DMS 273 (cell line): ENCODE data around the gene ATG14.
"Not testable (repeated sequence)": the region's sequence is repeated elsewhere in the genome, so short reads cannot be mapped to it uniquely, and the experiment has no call there.

ENCODE experiments used
- DNase-seq: peaks from one replicate; lab custom pipeline; 2025; ENCODE audit not compliant: unreplicated experiment; lab: John Stamatoyannopoulos, UW

The ATG14 gene, protein sequence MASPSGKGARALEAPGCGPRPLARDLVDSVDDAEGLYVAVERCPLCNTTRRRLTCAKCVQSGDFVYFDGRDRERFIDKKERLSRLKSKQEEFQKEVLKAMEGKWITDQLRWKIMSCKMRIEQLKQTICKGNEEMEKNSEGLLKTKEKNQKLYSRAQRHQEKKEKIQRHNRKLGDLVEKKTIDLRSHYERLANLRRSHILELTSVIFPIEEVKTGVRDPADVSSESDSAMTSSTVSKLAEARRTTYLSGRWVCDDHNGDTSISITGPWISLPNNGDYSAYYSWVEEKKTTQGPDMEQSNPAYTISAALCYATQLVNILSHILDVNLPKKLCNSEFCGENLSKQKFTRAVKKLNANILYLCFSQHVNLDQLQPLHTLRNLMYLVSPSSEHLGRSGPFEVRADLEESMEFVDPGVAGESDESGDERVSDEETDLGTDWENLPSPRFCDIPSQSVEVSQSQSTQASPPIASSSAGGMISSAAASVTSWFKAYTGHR

DNA sequence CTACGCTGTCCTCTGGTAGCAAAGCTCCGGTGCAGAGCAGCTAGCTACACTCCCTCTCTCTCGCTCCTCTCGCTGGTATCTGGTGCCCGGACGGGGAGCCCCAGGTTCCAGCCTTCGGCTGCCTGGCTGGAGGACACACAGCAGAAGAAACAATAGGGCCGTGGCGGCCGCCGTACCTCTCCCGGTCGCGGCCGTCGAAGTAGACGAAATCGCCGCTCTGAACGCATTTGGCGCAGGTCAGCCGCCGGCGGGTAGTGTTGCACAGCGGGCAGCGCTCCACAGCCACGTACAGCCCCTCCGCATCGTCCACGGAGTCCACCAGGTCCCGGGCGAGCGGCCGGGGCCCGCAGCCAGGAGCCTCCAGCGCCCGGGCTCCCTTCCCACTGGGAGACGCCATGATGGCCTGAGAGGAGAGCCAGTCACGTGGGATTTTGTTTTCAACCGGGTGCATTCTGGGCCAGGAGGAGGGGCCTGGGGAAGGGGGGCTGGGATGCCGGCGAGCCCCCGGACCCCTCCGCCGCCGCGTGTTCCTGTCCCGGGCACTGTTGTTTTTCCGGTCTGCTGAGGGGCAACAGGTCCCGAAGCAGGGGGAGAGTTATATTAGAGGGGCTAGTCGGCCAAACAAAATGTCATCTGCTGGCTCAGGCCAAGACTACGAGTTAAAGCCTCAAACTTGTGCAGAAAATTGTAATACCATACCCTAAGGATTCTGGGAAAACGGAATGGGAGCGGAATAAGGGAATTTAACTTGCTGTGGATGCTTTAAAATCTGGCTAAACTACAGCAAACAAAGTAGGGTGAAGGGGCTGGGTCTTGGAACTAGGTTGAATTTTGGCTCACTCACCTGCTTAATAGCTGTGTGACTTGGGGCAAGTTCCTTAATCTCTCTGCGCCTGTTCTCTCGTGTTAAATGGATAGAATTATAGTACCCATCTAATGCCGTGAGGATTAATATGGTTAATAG, at the start of gene ATG14:
ATG14 (minus strand) TSS at position 405 of the 964 bp plus-strand sequence; CDS start at position 397, 8 bp downstream.
- DNase-seq, result peak; percentile 95

DNA sequence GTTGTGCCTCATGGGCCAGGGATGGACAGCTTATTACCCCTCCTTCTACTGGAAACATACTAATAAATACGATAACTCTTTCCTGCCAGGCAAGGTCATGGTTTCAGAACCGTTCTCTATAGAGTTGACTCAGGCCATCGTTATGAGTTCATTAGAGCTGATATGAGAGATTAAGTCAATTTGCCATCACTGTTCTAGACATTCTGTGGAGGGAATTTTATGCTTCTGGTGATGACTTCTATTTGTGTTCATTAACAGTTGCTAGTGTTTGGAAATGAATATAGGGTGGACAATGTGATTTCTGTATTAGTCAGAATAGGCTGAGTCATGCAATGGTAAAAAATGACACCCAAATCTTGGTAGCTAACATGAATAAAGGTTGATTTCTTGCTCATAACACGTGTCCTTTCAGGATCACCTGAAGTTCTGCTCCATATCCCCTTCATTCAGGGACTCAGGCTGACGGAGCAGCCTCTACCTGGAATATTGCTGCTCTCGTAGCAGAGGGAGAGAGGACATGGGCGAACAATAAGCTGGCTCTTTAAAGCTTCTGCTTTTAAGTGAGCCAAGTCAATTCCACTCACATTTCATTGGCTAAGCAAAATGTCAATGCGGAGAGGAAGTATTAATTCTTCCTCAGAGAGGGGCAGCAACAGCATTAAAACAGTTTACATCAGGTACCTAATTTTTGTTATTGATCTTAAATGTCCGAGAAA, 47.3 kb upstream of the ATG14 start:
- no peak for DNase-seq

GRCh38 chr14:55457496-55457895, 45.9 kb upstream of the ATG14 start:
- no peak for DNase-seq

DNA sequence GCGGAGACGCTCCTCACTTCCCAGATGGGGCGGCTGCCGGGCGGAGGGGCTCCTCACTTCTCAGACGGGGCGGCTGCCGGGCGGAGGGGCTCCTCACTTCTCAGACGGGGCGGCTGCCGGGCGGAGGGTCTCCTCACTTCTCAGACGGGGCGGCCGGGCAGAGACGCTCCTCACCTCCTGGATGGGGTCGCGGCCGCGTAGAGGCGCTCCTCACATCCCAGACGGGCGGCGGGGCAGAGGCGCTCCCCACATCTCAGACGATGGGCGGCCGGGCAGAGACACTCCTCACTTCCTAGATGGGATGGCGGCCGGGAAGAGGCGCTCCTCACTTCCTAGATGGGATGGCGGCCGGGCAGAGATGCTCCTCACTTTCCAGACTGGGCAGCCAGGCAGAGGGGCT, 44.8 kb upstream of the ATG14 start:
- DNase-seq, result not testable (repeated sequence)

- DNase-seq, result peak; percentile 70
Measured at GRCh38 chr14:55454264-55455002, 42.8 kb upstream of the ATG14 start.

DNA sequence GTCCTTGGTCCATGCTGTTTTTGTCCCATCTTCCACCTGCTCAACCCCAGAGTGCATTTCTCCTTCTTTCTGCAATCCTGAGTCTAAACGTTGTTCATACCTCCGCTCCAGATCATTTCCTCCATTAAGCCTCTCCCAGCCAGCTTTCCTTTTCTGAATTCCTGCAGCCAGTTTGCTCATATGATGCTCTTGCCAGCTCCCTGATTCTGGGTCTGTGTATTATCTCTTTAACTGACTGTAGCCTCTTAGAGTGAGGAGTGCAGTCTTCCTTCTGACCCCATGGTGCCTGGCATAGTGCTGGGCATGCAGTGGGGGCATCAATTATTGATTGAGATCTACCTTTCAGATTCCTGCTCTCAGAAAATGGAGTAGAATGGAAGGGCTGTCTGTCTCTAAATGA, 40.3 kb upstream of the ATG14 start:
- no peak for DNase-seq

DNA sequence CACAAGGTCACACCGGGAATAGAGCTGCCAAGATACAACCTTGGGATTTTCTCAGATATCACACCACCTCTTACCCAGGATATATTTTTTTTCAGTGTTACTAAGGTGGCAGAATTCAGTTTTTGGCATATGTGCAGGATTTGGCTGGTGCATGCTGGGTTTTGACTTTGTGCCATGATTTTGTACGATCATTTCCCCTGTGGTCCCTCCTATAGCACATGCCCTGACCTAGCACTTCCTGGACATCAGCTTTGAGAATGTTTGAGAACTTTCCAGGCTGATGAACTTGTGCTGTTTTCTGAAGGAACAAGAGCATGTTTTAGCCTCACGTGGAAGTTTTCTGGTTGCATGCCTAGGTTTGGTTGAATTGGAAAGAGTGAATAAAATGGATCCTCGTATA, 39.8 kb upstream of the ATG14 start:
- DNase-seq, result no peak

DNA sequence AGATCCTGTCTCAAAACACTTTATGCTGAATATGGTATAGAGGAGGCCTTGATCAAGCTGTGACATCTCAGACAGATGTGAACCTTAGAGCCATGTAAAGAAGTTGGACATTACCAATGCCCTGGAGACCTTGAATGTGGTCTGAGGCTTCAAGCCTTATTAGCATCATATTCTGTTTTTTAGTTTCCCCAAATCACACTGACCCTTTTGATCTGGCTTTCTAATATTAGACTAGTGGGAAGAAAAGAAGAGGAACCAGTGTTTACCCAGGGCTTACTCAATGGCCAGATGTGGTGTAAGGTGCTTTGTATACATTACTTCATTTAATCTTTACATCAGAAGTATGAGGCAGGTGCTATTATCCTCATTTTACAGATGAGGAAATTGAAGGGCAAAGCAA, 39.4 kb upstream of the ATG14 start:
- no peak for DNase-seq

DNA sequence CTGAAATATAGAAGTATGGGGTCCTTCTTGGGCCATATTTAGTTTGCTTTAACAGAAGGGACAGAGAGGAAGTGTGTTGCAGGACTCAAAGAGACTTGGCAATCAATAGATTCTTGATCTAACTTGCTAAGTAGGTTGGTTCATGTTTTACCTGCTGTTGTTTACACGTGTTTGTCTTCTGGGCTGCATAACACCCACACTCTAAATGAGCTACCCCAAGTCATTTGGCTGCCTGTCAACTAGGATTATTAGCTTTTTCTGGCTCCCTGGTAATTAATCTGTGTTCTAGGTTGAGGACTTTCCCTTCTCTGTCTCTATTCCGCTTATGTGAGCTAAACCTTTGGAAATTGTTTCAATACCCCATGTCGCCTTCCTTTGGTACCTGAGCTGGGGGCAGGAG, 38.9 kb upstream of the ATG14 start:
- DNase-seq, result peak; percentile 20

GRCh38 chr14:55450124-55450523, 38.5 kb upstream of the ATG14 start:
- no peak for DNase-seq

GRCh38 chr14:55449116-55449515, 37.5 kb upstream of the ATG14 start:
- DNase-seq, result no peak

- DNase-seq, result peak; percentile 44
Measured at GRCh38 chr14:55448141-55448614, 36.5 kb upstream of the ATG14 start.

DNA sequence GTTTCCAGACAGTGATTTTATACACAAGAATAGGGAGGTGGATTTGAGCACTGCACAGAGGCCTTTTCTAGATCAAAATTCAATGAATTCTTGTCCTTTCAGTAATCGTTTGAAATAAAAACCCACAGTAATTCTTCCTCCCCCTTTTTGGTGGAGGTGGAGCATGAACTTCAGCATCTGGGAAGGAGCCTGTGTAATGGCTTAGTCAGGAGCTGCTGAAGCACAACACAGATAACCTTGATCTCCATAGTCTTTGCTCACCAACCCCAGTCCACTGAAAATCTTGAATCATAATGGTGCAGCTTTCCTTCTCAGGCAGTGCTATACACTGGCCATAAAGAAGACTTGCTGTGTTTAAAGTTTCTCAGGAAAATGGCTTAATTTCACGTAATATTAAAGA, 35.2 kb upstream of the ATG14 start:
- peak; percentile 28 for DNase-seq

- DNase-seq, result peak; percentile 93
Measured at GRCh38 chr14:55446127-55446736, 34.6 kb upstream of the ATG14 start.

DNA sequence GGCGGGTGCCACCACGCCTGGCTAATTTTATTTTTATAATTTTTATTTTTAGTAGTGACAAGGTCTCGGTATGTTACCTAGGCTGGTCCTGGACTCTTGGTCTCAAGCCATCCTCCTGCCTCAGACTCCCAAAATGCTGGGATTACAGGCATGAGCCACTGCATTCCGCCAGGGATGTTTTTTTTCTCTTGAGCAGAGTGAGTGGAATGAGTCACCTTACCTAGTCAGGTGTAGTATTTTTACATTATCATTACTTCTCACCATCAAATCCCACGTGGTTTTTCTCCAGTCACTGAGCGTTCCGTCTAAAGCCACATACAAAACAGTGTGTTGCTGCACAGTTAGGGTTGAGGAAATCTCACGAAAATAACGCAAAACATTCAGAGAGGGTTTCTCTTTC, 29.7 kb upstream of the ATG14 start:
- DNase-seq, result no peak

DNA sequence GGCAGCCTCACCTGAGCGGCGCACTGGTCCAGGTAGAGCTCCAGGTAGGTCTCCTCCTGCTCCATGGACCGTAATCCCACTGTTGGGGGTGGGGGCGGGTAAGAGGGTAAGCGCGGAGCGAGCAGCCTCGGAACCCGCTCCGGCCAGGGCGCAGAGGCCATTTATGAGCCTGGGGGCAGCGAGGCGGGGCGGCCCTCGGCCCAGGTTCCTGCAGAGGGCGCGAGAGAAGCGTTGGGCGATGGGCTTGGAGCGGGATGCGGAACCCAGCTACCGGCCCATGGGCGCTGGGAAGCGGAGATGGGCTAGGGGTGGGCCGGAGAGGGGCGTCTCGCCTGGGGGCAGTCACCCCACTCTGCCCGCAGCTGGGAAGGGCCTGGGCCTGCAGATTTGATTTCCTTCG, 28.8 kb upstream of the ATG14 start, which contains the start of gene TBPL2:
TBPL2 (minus strand) TSS at position 232 of the 400 bp plus-strand sequence; CDS start at position 65, 167 bp downstream.
- DNase-seq, result no peak

DNA sequence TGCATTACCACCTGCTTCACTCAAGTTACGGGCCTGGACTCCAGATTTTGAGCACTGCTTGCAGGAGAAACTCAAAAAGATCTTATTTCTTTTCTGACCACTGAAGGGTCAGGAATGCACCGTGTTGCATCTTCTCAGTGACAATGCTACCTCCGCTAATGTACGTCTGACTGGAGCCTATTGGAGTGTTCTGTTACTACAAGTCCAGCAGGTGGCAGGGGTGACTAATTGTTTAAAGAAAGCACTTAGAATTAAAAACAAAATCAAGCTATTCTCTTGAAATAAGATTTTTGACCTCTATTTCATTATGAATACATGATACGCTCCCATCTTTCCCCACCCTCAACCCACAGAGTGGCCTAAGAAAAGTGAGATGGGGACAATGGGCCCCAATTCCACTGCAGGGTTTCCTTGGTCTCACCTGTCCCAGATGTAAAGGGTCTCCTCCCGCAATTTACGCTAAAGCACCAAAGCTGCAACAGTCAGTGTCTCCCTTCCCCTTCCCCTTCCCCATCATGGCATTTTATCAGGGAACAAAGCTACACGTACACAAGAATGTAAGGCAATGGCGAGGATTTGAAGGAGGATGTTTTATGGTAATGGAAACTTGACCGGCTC, 26.5 kb upstream of the ATG14 start:
- DNase-seq, result peak; percentile 75

GRCh38 chr14:55436931-55437330, 25.3 kb upstream of the ATG14 start:
- DNase-seq, result no peak

DNA sequence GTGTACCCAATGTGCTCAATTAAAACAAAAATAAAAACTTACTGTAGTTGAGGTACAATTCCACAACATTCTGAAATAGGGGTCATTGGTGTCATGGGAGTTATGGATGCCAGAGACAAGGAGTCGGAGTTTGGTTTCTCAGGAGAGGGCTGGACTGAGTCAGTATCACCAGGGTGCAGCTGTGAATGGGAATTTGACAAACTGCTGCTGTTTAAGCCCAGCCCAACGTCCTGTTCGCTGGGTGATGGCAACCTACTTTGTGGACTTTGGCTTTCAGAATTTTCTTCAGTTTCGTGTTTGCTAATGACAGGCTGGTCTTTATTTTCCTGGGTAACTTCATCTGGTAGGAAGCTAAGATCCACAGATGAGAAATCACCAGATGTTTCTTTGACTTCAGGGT, 24.9 kb upstream of the ATG14 start:
- no peak for DNase-seq
